GM23338 (cell line): ENCODE results near the gene MSANTD7. TPM values are rescaled to one million over a fixed set of nuclear protein-coding genes. Genes with fewer than 3 reads are reported as not detected.

ENCODE experiments used
- ATAC-seq: fragments of 200-7000 bp; cut with Tn5 transposase; 3 replicates; pipeline ENCODE4 v1.9.1; 2020
- DNase-seq: peaks from one replicate; pipeline ENCODE4 v3.0.0-alpha.2; 2015; ENCODE audit warnings: low spot score
- H2AFZ ChIP-seq: fragments of 200-600 bp; sonication (generic); 2 replicates; pipeline ENCODE4 v1.8.0; 2016; ENCODE audit warnings: antibody characterized with exemption, mild to moderate bottlenecking, moderate library complexity
- H3F3A ChIP-seq: fragments of 200-600 bp; sonication (generic); replicated peaks from 2 replicates; pipeline ENCODE4 v1.8.0; 2017; ENCODE audit warnings: antibody characterized with exemption, mixed run types, low read depth
- H3K27ac ChIP-seq: fragments of 200-600 bp; sonication (generic); 2 replicates; pipeline ENCODE4 v1.6.1; 2016; ENCODE audit warnings: low read depth
- H3K27me3 ChIP-seq: fragments of 200-600 bp; sonication (generic); 2 replicates; pipeline ENCODE4 v1.8.0; 2016; ENCODE audit warnings: mild to moderate bottlenecking, mixed run types, moderate library complexity; ENCODE audit not compliant: insufficient read depth
- H3K36me3 ChIP-seq: fragments of 200-600 bp; sonication (generic); 2 replicates; pipeline ENCODE4 v1.8.0; 2016; ENCODE audit warnings: mild to moderate bottlenecking; ENCODE audit not compliant: insufficient read depth
- H3K4me1 ChIP-seq: fragments of 200-600 bp; sonication (generic); 2 replicates; pipeline ENCODE4 v1.8.0; 2016; ENCODE audit warnings: mild to moderate bottlenecking, moderate library complexity; ENCODE audit not compliant: insufficient read depth
- H3K4me2 ChIP-seq: fragments of 200-600 bp; sonication (generic); 2 replicates; pipeline ENCODE4 v1.7.1; 2017; ENCODE audit warnings: mixed run types
- H3K4me3 ChIP-seq: fragments of 200-600 bp; sonication (generic); 2 replicates; pipeline ENCODE4 v1.6.1; 2016; ENCODE audit warnings: mixed run types
- H3K79me2 ChIP-seq: fragments of 200-600 bp; sonication (generic); replicated peaks from 2 replicates; pipeline ENCODE4 v1.8.0; 2017; ENCODE audit warnings: mild to moderate bottlenecking; ENCODE audit not compliant: insufficient read depth
- H3K9me2 ChIP-seq: fragments of 200-600 bp; sonication (generic); 2 replicates; pipeline ENCODE4 v1.8.0; 2017; ENCODE audit not compliant: insufficient read depth
- H4K20me1 ChIP-seq: fragments of 200-600 bp; sonication (generic); replicated peaks from 2 replicates; pipeline ENCODE4 v1.8.0; 2017; ENCODE audit warnings: mild to moderate bottlenecking; ENCODE audit not compliant: insufficient read depth
- H3K27ac Mint-ChIP-seq: 2 replicates; pipeline ENCODE4 v1.8.0; 2020; ENCODE audit warnings: inconsistent platforms, mild to moderate bottlenecking, moderate library complexity, mixed read lengths
- H3K27me3 Mint-ChIP-seq: 3 replicates; pipeline ENCODE4 v1.8.0; 2022; ENCODE audit warnings: low read depth, mild to moderate bottlenecking, moderate library complexity, mixed read lengths, inconsistent platforms; ENCODE audit not compliant: insufficient read depth, poor library complexity
- H3K36me3 Mint-ChIP-seq: 3 replicates; pipeline ENCODE4 v1.8.0; 2021; ENCODE audit warnings: low read depth, mild to moderate bottlenecking, inconsistent platforms, moderate library complexity, mixed read lengths
- H3K4me1 Mint-ChIP-seq: 3 replicates; pipeline ENCODE4 v1.8.0; 2020; ENCODE audit warnings: mild to moderate bottlenecking, inconsistent platforms, mixed read lengths
- H3K4me3 Mint-ChIP-seq: 3 replicates; pipeline ENCODE4 v1.8.0; 2021; ENCODE audit warnings: moderate library complexity, mild to moderate bottlenecking, inconsistent platforms, mixed read lengths
- H3K9me3 Mint-ChIP-seq: 3 replicates; pipeline ENCODE4 v1.8.0; 2020; ENCODE audit warnings: moderate library complexity, mild to moderate bottlenecking, inconsistent platforms, mixed read lengths
- CREB1 ChIP-seq: fragments of 250-450 bp; sonication (Bioruptor Pico); IDR thresholded peaks from 2 replicates; pipeline ENCODE4 v1.5.0; 2020; ENCODE audit warnings: low read depth, mild to moderate bottlenecking, moderate library complexity
- CTCF ChIP-seq, 2 experiments: fragments of 200-600 bp in 1 of 2; sonication (generic) in 1 of 2; conservative IDR thresholded peaks; 2 replicates each; pipeline versions ENCODE4 v1.5.1 to v1.6.1; 2016 to 2017; ENCODE audit warnings: antibody characterized with exemption in 2 of 2, low read depth in 2 of 2, mild to moderate bottlenecking in 2 of 2, moderate library complexity in 1 of 2
- ETS1 ChIP-seq: IDR thresholded peaks from 2 replicates; pipeline ENCODE4 v1.6.1; 2016; ENCODE audit warnings: antibody characterized with exemption
- POLR2AphosphoS5 ChIP-seq: IDR thresholded peaks from 2 replicates; pipeline ENCODE4 v1.6.1; 2016; ENCODE audit warnings: antibody characterized with exemption, low read depth
- REST ChIP-seq: IDR thresholded peaks from one replicate; pipeline ENCODE4 v1.6.1; 2018; ENCODE audit warnings: antibody characterized with exemption; ENCODE audit not compliant: unreplicated experiment
- STAT1 ChIP-seq: IDR thresholded peaks from one replicate; pipeline ENCODE4 v1.6.1; 2016; ENCODE audit warnings: antibody characterized with exemption; ENCODE audit not compliant: unreplicated experiment
- ZNF331 ChIP-seq: fragments of 250-450 bp; sonication (Bioruptor Pico); IDR thresholded peaks from 2 replicates; pipeline ENCODE4 v1.5.0; 2020; ENCODE audit warnings: low read depth, mild to moderate bottlenecking, moderate library complexity
- polyA plus RNA-seq: library from polyadenylated mRNA; unstranded; fragments of >200 nt; fragmentation: Nextera tagmentation; extraction: Ambion mirVana; gene quantifications from 2 replicates; pipeline ENCODE4 v1.2.1, GENCODE V29; 2016
- total RNA-seq: library from RNA; depleted of rRNA; stranded (reverse); fragments of >200 nt; shearing (Covaris generic); gene quantifications from 2 replicates; pipeline ENCODE4 v1.2.3, GENCODE V29; 2014
- TF ChIP-seq, protein P1 (sequence below): fragments of 250-450 bp; sonication (Bioruptor Pico); IDR thresholded peaks from 2 replicates; pipeline ENCODE4 v1.5.0; 2020; ENCODE audit warnings: mild to moderate bottlenecking, moderate library complexity

MSANTD7 gene
- total and polyA plus RNA-seq, 2 experiments from 2014 or later = 5.3 to 19.8 TPM

GRCh38 chr10:14826076-14826829 is 11.9 kb upstream of the MSANTD7 start:
- TF ChIP-seq POLR2AphosphoS5 (no peak), CREB1 (CRISPR knock-in tag) (no peak)
- TF ChIP-seq, protein P1, sequence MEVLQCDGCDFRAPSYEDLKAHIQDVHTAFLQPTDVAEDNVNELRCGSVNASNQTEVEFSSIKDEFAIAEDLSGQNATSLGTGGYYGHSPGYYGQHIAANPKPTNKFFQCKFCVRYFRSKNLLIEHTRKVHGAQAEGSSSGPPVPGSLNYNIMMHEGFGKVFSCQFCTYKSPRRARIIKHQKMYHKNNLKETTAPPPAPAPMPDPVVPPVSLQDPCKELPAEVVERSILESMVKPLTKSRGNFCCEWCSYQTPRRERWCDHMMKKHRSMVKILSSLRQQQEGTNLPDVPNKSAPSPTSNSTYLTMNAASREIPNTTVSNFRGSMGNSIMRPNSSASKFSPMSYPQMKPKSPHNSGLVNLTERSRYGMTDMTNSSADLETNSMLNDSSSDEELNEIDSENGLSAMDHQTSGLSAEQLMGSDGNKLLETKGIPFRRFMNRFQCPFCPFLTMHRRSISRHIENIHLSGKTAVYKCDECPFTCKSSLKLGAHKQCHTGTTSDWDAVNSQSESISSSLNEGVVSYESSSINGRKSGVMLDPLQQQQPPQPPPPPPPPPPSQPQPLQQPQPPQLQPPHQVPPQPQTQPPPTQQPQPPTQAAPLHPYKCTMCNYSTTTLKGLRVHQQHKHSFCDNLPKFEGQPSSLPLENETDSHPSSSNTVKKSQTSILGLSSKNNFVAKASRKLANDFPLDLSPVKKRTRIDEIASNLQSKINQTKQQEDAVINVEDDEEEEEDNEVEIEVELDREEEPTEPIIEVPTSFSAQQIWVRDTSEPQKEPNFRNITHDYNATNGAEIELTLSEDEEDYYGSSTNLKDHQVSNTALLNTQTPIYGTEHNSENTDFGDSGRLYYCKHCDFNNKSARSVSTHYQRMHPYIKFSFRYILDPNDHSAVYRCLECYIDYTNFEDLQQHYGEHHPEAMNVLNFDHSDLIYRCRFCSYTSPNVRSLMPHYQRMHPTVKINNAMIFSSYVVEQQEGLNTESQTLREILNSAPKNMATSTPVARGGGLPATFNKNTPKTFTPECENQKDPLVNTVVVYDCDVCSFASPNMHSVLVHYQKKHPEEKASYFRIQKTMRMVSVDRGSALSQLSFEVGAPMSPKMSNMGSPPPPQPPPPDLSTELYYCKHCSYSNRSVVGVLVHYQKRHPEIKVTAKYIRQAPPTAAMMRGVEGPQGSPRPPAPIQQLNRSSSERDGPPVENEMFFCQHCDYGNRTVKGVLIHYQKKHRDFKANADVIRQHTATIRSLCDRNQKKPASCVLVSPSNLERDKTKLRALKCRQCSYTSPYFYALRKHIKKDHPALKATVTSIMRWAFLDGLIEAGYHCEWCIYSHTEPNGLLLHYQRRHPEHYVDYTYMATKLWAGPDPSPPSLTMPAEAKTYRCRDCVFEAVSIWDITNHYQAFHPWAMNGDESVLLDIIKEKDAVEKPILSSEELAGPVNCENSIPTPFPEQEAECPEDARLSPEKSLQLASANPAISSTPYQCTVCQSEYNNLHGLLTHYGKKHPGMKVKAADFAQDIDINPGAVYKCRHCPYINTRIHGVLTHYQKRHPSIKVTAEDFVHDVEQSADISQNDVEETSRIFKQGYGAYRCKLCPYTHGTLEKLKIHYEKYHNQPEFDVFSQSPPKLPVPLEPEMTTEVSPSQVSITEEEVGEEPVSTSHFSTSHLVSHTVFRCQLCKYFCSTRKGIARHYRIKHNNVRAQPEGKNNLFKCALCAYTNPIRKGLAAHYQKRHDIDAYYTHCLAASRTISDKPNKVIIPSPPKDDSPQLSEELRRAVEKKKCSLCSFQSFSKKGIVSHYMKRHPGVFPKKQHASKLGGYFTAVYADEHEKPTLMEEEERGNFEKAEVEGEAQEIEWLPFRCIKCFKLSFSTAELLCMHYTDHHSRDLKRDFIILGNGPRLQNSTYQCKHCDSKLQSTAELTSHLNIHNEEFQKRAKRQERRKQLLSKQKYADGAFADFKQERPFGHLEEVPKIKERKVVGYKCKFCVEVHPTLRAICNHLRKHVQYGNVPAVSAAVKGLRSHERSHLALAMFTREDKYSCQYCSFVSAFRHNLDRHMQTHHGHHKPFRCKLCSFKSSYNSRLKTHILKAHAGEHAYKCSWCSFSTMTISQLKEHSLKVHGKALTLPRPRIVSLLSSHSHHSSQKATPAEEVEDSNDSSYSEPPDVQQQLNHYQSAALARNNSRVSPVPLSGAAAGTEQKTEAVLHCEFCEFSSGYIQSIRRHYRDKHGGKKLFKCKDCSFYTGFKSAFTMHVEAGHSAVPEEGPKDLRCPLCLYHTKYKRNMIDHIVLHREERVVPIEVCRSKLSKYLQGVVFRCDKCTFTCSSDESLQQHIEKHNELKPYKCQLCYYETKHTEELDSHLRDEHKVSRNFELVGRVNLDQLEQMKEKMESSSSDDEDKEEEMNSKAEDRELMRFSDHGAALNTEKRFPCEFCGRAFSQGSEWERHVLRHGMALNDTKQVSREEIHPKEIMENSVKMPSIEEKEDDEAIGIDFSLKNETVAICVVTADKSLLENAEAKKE (CRISPR knock-in tag) = no peak
- H3K36me3 ChIP-seq = no peaks in the 10 kb centered on the region
- H3K4me1 ChIP-seq = peaks cover 12% of the 10 kb centered on the region; the same call in 1 of the 2 replicates
- H4K20me1 ChIP-seq = no peaks in the 10 kb centered on the region
- ATAC-seq = no peak
- H3K4me3 ChIP-seq = no peak overlapping the region
- peaks cover 14% of the 10 kb centered on the region for H3K4me1 Mint-ChIP-seq
- no peak overlapping the region for H3K4me2 ChIP-seq
- H3K4me3 Mint-ChIP-seq = no peak overlapping the region
- no peak overlapping the region for H3K27ac ChIP-seq
- no peaks in the 10 kb centered on the region for H3K9me3 Mint-ChIP-seq
- H2AFZ ChIP-seq = no peak overlapping the region
- H3K27me3 ChIP-seq = no peaks in the 10 kb centered on the region
- no peak for DNase-seq
- H3F3A ChIP-seq = no peaks in the 10 kb centered on the region
- no peaks in the 10 kb centered on the region for H3K27me3 Mint-ChIP-seq
- no peaks in the 10 kb centered on the region for H3K79me2 ChIP-seq
- H3K36me3 Mint-ChIP-seq = no peaks in the 10 kb centered on the region
- H3K9me2 ChIP-seq = no peaks in the 10 kb centered on the region
- no peak overlapping the region for H3K27ac Mint-ChIP-seq

- Histone ChIP-seq H3K9me2 (no peaks in the 10 kb centered on the region), H3K4me1 (no peaks in the 10 kb centered on the region), H3K36me3 (no peaks in the 10 kb centered on the region), H2AFZ (no peak overlapping the region), H4K20me1 (no peaks in the 10 kb centered on the region), H3K4me2 (no peak overlapping the region), H3K4me3 (no peak overlapping the region), H3K27me3 (no peaks in the 10 kb centered on the region), H3F3A (no peaks in the 10 kb centered on the region), H3K79me2 (no peaks in the 10 kb centered on the region), H3K27ac (no peak overlapping the region)
- no peak overlapping the region for H3K27ac Mint-ChIP-seq
- no peaks in the 10 kb centered on the region; the same call in 2 of the 3 replicates for H3K9me3 Mint-ChIP-seq
- peaks cover 13% of the 10 kb centered on the region for H3K4me1 Mint-ChIP-seq
- no peak for DNase-seq
- H3K36me3 Mint-ChIP-seq = no peaks in the 10 kb centered on the region
- no peak for ATAC-seq
- peaks cover 4% of the 10 kb centered on the region for H3K27me3 Mint-ChIP-seq
- no peak overlapping the region for H3K4me3 Mint-ChIP-seq
- TF ChIP-seq STAT1 = no peak
- TF ChIP-seq CREB1 (CRISPR knock-in tag) = no peak
- TF ChIP-seq CTCF (conservative IDR thresholded peaks at IDR 0.05; ENCODE audit: low read depth in 2 of 2) = no peak
- TF ChIP-seq REST = no peak
- no peak for TF ChIP-seq ZNF331
- no peak for TF ChIP-seq ETS1
These were observed 5.0 kb upstream of the MSANTD7 start for GRCh38 chr10:14833106-14833505.
